VCaP (cell line): ENCODE results near the gene ANTXR1.
A peak's percentile ranks its signal among the peaks of the same experiment; 100 is the strongest.
"Not testable (repeated sequence)": the region's sequence is repeated elsewhere in the genome, so short reads cannot be mapped to it uniquely, and the experiment has no call there.

ENCODE experiments used
- H3K27ac ChIP-seq: fragments of 450-650 bp; 2 replicates; pipeline ENCODE4 v1.5.1; 2017
- TF ChIP-seq, protein P1 (sequence below): fragments of 450-650 bp; conservative IDR thresholded peaks from 2 replicates; pipeline ENCODE4 v1.5.1; 2017; ENCODE audit warnings: mild to moderate bottlenecking, moderate library complexity

The ANTXR1 gene

GRCh38 chr2:69253611-69254301 lies 240.8 kb downstream of the ANTXR1 start:
- TF ChIP-seq, protein P1, sequence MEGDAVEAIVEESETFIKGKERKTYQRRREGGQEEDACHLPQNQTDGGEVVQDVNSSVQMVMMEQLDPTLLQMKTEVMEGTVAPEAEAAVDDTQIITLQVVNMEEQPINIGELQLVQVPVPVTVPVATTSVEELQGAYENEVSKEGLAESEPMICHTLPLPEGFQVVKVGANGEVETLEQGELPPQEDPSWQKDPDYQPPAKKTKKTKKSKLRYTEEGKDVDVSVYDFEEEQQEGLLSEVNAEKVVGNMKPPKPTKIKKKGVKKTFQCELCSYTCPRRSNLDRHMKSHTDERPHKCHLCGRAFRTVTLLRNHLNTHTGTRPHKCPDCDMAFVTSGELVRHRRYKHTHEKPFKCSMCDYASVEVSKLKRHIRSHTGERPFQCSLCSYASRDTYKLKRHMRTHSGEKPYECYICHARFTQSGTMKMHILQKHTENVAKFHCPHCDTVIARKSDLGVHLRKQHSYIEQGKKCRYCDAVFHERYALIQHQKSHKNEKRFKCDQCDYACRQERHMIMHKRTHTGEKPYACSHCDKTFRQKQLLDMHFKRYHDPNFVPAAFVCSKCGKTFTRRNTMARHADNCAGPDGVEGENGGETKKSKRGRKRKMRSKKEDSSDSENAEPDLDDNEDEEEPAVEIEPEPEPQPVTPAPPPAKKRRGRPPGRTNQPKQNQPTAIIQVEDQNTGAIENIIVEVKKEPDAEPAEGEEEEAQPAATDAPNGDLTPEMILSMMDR, result no peak
- peak overlapping the region; percentile 60 for H3K27ac ChIP-seq

DNA sequence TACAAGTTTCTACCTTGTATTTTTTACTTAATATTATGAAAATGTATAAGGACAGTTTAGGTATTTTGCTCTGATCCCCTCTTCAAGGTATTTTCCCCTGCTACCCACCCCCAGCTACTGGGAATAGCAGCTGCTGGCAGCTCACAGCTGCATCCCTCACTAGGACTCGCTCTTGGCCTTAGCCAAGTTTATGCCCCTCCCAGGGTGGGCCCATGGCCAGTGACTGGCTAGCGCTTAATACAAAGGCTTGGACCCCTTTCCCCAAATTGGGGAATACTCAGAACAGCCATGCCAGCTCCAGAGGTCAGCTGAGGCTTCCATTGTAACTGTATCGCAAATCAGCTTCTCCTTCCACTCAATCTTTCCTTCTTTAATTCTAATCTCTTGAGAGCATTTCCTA lies 242.8 kb downstream of the ANTXR1 start:
- H3K27ac ChIP-seq, result no peak overlapping the region

DNA sequence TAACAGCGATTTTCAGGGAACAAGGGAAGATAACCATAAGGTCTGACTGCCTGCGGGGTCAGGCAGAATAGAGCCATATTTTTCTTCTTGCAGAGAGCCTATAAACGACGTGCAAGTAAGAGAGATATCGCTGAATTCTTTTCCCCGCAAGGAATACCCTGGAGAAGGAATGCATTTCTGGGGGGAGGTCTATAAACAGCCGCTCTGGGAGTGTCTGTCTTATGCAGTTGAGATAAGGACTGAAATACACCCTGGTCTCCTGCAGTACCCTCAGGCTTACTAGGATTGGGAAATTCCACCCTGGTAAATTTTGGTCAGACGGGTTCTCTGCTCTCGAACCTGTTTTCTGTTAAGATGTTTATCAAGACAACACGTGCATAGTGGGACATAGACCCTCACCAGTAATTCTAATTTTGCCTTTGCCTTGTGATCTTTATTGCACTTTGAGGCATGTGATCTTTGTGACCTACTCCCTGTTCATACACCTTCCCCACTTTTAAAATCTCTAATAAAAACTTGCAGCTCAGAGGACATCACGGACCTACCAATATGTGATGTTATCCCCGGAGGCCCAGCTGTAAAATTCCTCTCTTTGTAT lies 247.1 kb downstream of the ANTXR1 start:
- H3K27ac ChIP-seq, result not testable (repeated sequence)

More for the DNA sequence above, 242.8 kb downstream of the ANTXR1 start:
- TF ChIP-seq, protein P1, result no peak

GRCh38 chr2:69260666-69261065 lies 247.7 kb downstream of the ANTXR1 start:
- TF ChIP-seq, protein P1, result no peak

DNA sequence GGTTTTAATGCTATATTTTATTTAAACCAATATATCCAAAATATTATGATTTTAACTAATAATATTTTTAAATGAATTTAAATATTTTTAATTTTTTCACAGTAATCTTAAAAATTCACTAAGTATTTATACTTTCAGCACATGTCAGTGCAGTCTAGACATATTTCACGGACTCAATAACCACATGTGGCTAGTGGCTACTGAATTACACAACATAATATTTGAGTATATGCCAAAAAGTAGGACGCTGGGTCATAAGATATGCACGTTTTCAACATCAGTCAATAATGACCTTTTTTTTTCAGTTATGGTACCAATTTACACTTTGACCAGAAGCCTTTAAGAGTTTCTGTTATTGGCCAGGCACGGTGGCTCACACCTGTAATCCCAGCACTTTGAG lies 256.4 kb downstream of the ANTXR1 start:
- H3K27ac ChIP-seq, result no peak overlapping the region
- TF ChIP-seq, protein P1, result no peak

More at GRCh38 chr2:69260666-69261065, 247.7 kb downstream of the ANTXR1 start:
- H3K27ac ChIP-seq, result no peak overlapping the region

GRCh38 chr2:69271831-69272257 lies 258.9 kb downstream of the ANTXR1 start:
- H3K27ac ChIP-seq, result no peak overlapping the region
- TF ChIP-seq, protein P1, result no peak

- TF ChIP-seq, protein P1, result peak; percentile 56; the same call in 1 of the 2 replicates
- H3K27ac ChIP-seq, result no peak overlapping the region
Measured at GRCh38 chr2:69272803-69273471, 260.0 kb downstream of the ANTXR1 start.
